Measurements from ENCODE around the gene ERC2. TPM values are rescaled to one million over a fixed set of nuclear protein-coding genes. Genes with fewer than 3 reads are reported as not detected.

ERC2 gene
- polyA plus RNA-seq, 3 donors = not detected

DNA sequence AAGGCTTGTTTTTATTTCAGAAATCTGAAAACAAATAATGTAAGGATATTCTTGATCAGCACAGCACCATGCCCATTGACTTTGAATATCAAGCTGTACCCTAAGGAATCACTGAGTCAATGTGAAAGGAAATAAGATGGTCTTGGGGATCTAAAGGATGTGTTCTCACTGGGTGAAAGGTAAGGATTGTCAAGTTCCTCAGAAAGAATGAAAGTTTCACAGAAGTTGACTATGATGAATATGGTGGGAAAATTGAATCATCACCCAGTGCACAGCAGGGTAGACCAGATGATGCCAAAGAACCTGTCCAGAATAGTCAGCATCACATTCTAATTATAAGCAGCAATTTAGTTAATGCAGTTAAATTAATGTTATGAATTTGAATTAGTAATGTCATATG is 16.2 kb downstream of the ERC2 start:
- Mint-ChIP-seq H3K4me1 (no peaks in the 10 kb centered on the region), H3K4me3 (no peak overlapping the region), H3K27ac (no peak overlapping the region), H3K27me3 (ENCODE audit: low read depth in 3 of 3) (peaks cover 0 to 5% (median 2%) of the 10 kb centered on the region in 3 donors), H3K36me3 (no peaks in the 10 kb centered on the region), H3K9me3 (no peaks in the 10 kb centered on the region)
- H3K4me1 ChIP-seq (ENCODE audit: control insufficient read depth in 1 of 2, insufficient read depth in 2 of 2, low read length in 2 of 2) = no peaks in the 10 kb centered on the region
- H3K4me2 ChIP-seq (replicated peaks; ENCODE audit: extremely low read depth, low read length, poor library complexity, severe bottlenecking) = no peak overlapping the region
- no peaks in the 10 kb centered on the region for H3K79me2 ChIP-seq (ENCODE audit: insufficient read depth, low read length)
- no peak overlapping the region for H3K4me3 ChIP-seq (replicated peaks in 1 of 3; ENCODE audit: low read depth in 2 of 3, low read length in 3 of 3)
- no peak for DNase-seq
- intact Hi-C loops (cut with micrococcal nuclease) = no loop called here
- H3K36me3 ChIP-seq (replicated peaks in 1 of 2; ENCODE audit: control insufficient read depth in 1 of 2, insufficient read depth in 2 of 2, low read length in 2 of 2) = no peaks in the 10 kb centered on the region
- TF ChIP-seq, protein P1, sequence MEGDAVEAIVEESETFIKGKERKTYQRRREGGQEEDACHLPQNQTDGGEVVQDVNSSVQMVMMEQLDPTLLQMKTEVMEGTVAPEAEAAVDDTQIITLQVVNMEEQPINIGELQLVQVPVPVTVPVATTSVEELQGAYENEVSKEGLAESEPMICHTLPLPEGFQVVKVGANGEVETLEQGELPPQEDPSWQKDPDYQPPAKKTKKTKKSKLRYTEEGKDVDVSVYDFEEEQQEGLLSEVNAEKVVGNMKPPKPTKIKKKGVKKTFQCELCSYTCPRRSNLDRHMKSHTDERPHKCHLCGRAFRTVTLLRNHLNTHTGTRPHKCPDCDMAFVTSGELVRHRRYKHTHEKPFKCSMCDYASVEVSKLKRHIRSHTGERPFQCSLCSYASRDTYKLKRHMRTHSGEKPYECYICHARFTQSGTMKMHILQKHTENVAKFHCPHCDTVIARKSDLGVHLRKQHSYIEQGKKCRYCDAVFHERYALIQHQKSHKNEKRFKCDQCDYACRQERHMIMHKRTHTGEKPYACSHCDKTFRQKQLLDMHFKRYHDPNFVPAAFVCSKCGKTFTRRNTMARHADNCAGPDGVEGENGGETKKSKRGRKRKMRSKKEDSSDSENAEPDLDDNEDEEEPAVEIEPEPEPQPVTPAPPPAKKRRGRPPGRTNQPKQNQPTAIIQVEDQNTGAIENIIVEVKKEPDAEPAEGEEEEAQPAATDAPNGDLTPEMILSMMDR (IDR thresholded peaks at IDR 0.05) = no peak
- H3K9me3 ChIP-seq (replicated peaks in 1 of 2; ENCODE audit: control insufficient read depth in 1 of 2, insufficient read depth in 1 of 2, low read length in 2 of 2) = no peaks in the 10 kb centered on the region
- H3K27me3 ChIP-seq (ENCODE audit: control insufficient read depth in 2 of 2, insufficient read depth in 2 of 2, low read length in 2 of 2) = no peaks in the 10 kb centered on the region
- H3K27ac ChIP-seq (ENCODE audit: low read depth in 1 of 2, low read length in 2 of 2) = no peak overlapping the region
- H2AFZ ChIP-seq (ENCODE audit: insufficient read depth, low read depth, low read length, poor library complexity, severe bottlenecking) = no peak overlapping the region
- H3K9ac ChIP-seq (ENCODE audit: insufficient read depth, low read length, poor library complexity, severe bottlenecking) = no peak overlapping the region
- H4K20me1 ChIP-seq (ENCODE audit: insufficient read depth, low read length) = no peaks in the 10 kb centered on the region

DNA sequence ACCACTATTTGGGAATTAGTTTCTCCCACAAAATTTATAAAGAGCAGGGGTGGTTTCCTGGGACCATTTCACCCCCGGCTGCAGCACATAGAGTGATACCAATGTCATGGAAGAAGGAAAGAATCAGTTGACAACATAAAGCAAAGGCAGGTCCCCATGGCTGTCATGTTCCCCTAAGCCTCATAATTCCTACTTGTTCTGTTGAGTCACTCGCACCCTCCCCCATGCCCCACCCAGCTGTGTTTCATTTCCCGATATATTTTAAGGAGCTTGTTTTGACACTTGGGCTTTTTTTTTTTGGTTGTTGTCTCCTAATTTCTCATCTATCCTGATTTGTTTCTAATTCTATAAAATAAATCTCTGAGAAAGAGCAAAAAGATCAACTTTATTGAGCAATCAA is 24.9 kb downstream of the ERC2 start:
- TF ChIP-seq, protein P1 (IDR thresholded peaks at IDR 0.05) = no peak
- Histone ChIP-seq H2AFZ (ENCODE audit: insufficient read depth, low read depth, low read length, poor library complexity, severe bottlenecking) (no peak overlapping the region), H4K20me1 (ENCODE audit: insufficient read depth, low read length) (no peaks in the 10 kb centered on the region), H3K4me3 (replicated peaks in 1 of 3; ENCODE audit: low read depth in 2 of 3, low read length in 3 of 3) (no peak overlapping the region), H3K36me3 (replicated peaks in 1 of 2; ENCODE audit: control insufficient read depth in 1 of 2, insufficient read depth in 2 of 2, low read length in 2 of 2) (no peaks in the 10 kb centered on the region), H3K9me3 (replicated peaks in 1 of 2; ENCODE audit: control insufficient read depth in 1 of 2, insufficient read depth in 1 of 2, low read length in 2 of 2) (no peaks in the 10 kb centered on the region), H3K4me2 (replicated peaks; ENCODE audit: extremely low read depth, low read length, poor library complexity, severe bottlenecking) (no peak overlapping the region), H3K4me1 (ENCODE audit: control insufficient read depth in 1 of 2, insufficient read depth in 2 of 2, low read length in 2 of 2) (no peaks in the 10 kb centered on the region), H3K27me3 (ENCODE audit: control insufficient read depth in 2 of 2, insufficient read depth in 2 of 2, low read length in 2 of 2) (no peaks in the 10 kb centered on the region), H3K27ac (ENCODE audit: low read depth in 1 of 2, low read length in 2 of 2) (no peak overlapping the region), H3K9ac (ENCODE audit: insufficient read depth, low read length, poor library complexity, severe bottlenecking) (no peak overlapping the region), H3K79me2 (ENCODE audit: insufficient read depth, low read length) (no peaks in the 10 kb centered on the region)
- no peak overlapping the region for H3K4me3 Mint-ChIP-seq
- peaks cover 5 to 7% (median 6%) of the 10 kb centered on the region in 3 donors for H3K27me3 Mint-ChIP-seq (ENCODE audit: low read depth in 3 of 3)
- H3K9me3 Mint-ChIP-seq = peaks cover 0 to 2% (median 0%) of the 10 kb centered on the region in 7 donors
- 100% methylated on average over 1 of the region's 3 CpGs for WGBS (ENCODE audit: insufficient coverage)
- DNase-seq = no peak
- H3K27ac Mint-ChIP-seq = no peak overlapping the region
- H3K36me3 Mint-ChIP-seq = no peaks in the 10 kb centered on the region
- no peaks in the 10 kb centered on the region for H3K4me1 Mint-ChIP-seq
- intact Hi-C loops (cut with micrococcal nuclease) = no loop called here

Data from CD14-positive monocyte (primary cell).